ENCODE data around the gene HSBP1. TPM values are rescaled to one million over a fixed set of nuclear protein-coding genes. Genes with fewer than 3 reads are reported as not detected.

Gene HSBP1
- total and polyA plus RNA-seq, 2 of the 8 experiments (the other 6 are each of a cell fraction or from before 2014, with no cell fraction given): 78.4 to 219 TPM

DNA sequence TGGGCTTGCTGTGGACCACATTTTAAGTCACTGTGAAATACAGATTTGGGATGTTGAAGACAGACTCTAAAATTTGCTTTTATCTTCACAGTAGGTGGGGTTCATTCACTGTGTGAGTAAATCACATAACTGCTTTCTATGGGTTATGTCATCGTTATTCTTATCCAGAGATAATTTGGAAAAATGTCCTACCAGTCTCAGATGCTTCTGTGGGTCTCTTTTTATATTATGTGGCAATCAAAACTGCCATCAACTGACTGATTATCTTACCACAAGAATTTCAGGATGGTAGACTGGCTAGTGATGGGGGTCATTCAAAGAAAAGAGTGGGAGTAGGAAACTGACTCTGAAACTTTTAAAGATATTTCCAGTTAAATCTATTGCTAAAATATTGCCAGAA is 3.1 kb downstream of the HSBP1 start:
- no peak for FAIRE-seq
- Histone ChIP-seq H4K5ac (ENCODE audit: insufficient read length, low read depth, low read length) (no peak overlapping the region), H3K27ac (ENCODE audit: low read depth, low read length) (no peak overlapping the region), H3K23ac (ENCODE audit: insufficient read length) (no peak overlapping the region), H3K79me2 (ENCODE audit: control insufficient read depth in 1 of 2, insufficient read depth in 2 of 2, low read length in 2 of 2) (peaks cover 6 to 30% of the 10 kb centered on the region in 2 experiments), H2BK20ac (ENCODE audit: low read length) (no peak overlapping the region), H4K20me1 (replicated peaks in 1 of 2; ENCODE audit: control insufficient read depth in 1 of 2, insufficient read depth in 2 of 2, low read length in 2 of 2) (peaks cover 0 to 4% of the 10 kb centered on the region in 2 experiments), H3K14ac (ENCODE audit: insufficient read length) (no peak overlapping the region), H3K27me3 (replicated peaks in 1 of 4; ENCODE audit: control insufficient read depth in 3 of 4, extremely low read depth in 1 of 4, insufficient read depth in 3 of 4, low read length in 3 of 4) (no peaks in the 10 kb centered on the region; a peak in 1 of 7 replicates), H3K23me2 (ENCODE audit: low read depth, low read length) (peaks cover 5% of the 10 kb centered on the region), H3K9me3 (ENCODE audit: insufficient read depth in 2 of 2, low read depth in 1 of 2, low read length in 1 of 2) (no peaks in the 10 kb centered on the region), H4K8ac (ENCODE audit: extremely low read depth, insufficient read depth, low read length) (no peak overlapping the region), H3K18ac (ENCODE audit: extremely low read depth, low read length) (no peak overlapping the region), H2AFZ (ENCODE audit: low read length) (no peak overlapping the region), H3K56ac (replicated peaks; ENCODE audit: insufficient read length, low read depth, low read length) (no peak overlapping the region), H2BK15ac (ENCODE audit: low read length) (no peak overlapping the region), H3K79me1 (ENCODE audit: low read depth, low read length) (peaks cover 6% of the 10 kb centered on the region), H3K4me3 (ENCODE audit: extremely low read depth in 1 of 4, insufficient read depth in 2 of 4, low read depth in 3 of 4, low read length in 4 of 4) (no peak overlapping the region), H3K4ac (replicated peaks; ENCODE audit: insufficient read length, low read depth, low read length) (no peak overlapping the region), H3K36me3 (ENCODE audit: control insufficient read depth in 2 of 4, insufficient read depth in 4 of 4, low read length in 3 of 4) (peaks cover 0 to 17% (median 2%) of the 10 kb centered on the region in 4 experiments; a peak in 4 of 8 replicates), H3K4me1 (replicated peaks in 1 of 4; ENCODE audit: control insufficient read depth in 3 of 4, insufficient read depth in 4 of 4, low read length in 3 of 4) (peaks cover 5 to 25% (median 13%) of the 10 kb centered on the region in 4 experiments), H4K91ac (replicated peaks; ENCODE audit: insufficient read length, low read length) (no peak overlapping the region), H3K9ac (replicated peaks in 1 of 4; ENCODE audit: extremely low read depth in 1 of 4, low read depth in 3 of 4, low read length in 3 of 4) (no peak overlapping the region), H2BK120ac (replicated peaks; ENCODE audit: low read depth, low read length) (no peak overlapping the region), H3K4me2 (ENCODE audit: insufficient read depth in 1 of 2, low read depth in 2 of 2, low read length in 2 of 2) (no peak overlapping the region), H2AK5ac (ENCODE audit: low read depth, low read length) (no peak overlapping the region), H2BK12ac (ENCODE audit: low read depth, low read length) (no peak overlapping the region), H2BK5ac (ENCODE audit: low read depth, low read length) (no peak overlapping the region)
- ChIA-PET CTCF (ENCODE audit: partially characterized antibody) (interaction anchor here (0.6 to 1.3 kb wide), 2 partner anchors 16 to 1548 kb away, joined by 3 read pairs; no protein-coding TSS in a partner anchor), POLR2A (ENCODE audit: partially characterized antibody) (no interaction called here)
- WGBS, 2 experiments (ENCODE audit: extremely low coverage in 1 of 2, insufficient coverage in 1 of 2, insufficient read length in 1 of 2, insufficient replicate concordance in 2 of 2, low coverage in 1 of 2, low lambda C conversion rate in 2 of 2, missing lambda C conversion rate in 1 of 2): 89% methylated on average over 1 of the region's 1 CpG; no CpG with 5 or more reads in 1 of the 2 experiments
- DNase-seq (ENCODE audit: low read depth in 1 of 2, low spot score in 2 of 2): no peak
- TF ChIP-seq BCL11A (IDR thresholded peaks at IDR 0.05; ENCODE audit: low read depth in 2 of 2, low read length in 2 of 2): no peak
- no peak for TF ChIP-seq SRF (IDR thresholded peaks at IDR 0.05; ENCODE audit: low read depth, low read length)
- TF ChIP-seq TCF12 (IDR thresholded peaks at IDR 0.05; ENCODE audit: low read depth, low read length): no peak
- no peak for TF ChIP-seq BRCA1 (IDR thresholded peaks at IDR 0.05; ENCODE audit: low read depth, low read length)
- no peak for TF ChIP-seq JUND (IDR thresholded peaks at IDR 0.05; ENCODE audit: low read length)
- no peak for TF ChIP-seq BACH1 (IDR thresholded peaks at IDR 0.05; ENCODE audit: low read length)
- no peak for TF ChIP-seq TEAD4 (IDR thresholded peaks at IDR 0.05; ENCODE audit: low read depth, low read length)
- no peak for TF ChIP-seq RXRA (IDR thresholded peaks at IDR 0.05; ENCODE audit: insufficient read depth, low read depth, low read length)
- TF ChIP-seq ZNF274 (IDR thresholded peaks at IDR 0.05; ENCODE audit: borderline replicate concordance, extremely low read depth, low read length): no peak
- no peak for TF ChIP-seq PHF8 (conservative IDR thresholded peaks at IDR 0.05; ENCODE audit: low read depth, low read length)
- no peak for TF ChIP-seq RAD21 (IDR thresholded peaks at IDR 0.05 in 1 of 2, conservative IDR thresholded peaks at IDR 0.05 in 1 of 2; ENCODE audit: low read depth in 2 of 2, low read length in 2 of 2)
- TF ChIP-seq JUN (IDR thresholded peaks at IDR 0.05; ENCODE audit: low read depth, low read length): no peak
- TF ChIP-seq CTBP2 (IDR thresholded peaks at IDR 0.05; ENCODE audit: borderline replicate concordance, insufficient read depth, insufficient read length, low read length): no peak

All from H1 (cell line).